IgD-negative memory B cell (primary cell): Measurements from ENCODE around the gene WRNIP1. TPM values are rescaled to one million over a fixed set of nuclear protein-coding genes. Genes with fewer than 3 reads are reported as not detected.

Source experiments
- H3K27ac Mint-ChIP-seq, 3 donors: one replicate each; pipeline ENCODE4 v1.8.0; 2020 to 2022; ENCODE audit warnings: mild to moderate bottlenecking in 3 of 3, mixed read lengths in 3 of 3, moderate library complexity in 1 of 3
- H3K27me3 Mint-ChIP-seq: one replicate; pipeline ENCODE4 v1.8.0; 2021; ENCODE audit warnings: mixed read lengths
- H3K36me3 Mint-ChIP-seq: one replicate; pipeline ENCODE4 v1.8.0; 2020; ENCODE audit warnings: mild to moderate bottlenecking, mixed read lengths
- H3K4me1 Mint-ChIP-seq, 3 donors: one replicate each; pipeline ENCODE4 v1.8.0; 2020 to 2022; ENCODE audit warnings: mixed read lengths in 3 of 3, mild to moderate bottlenecking in 1 of 3
- H3K4me3 Mint-ChIP-seq, 4 donors: one replicate each; pipeline ENCODE4 v1.8.0; 2020 to 2022; ENCODE audit warnings: mild to moderate bottlenecking in 4 of 4, mixed read lengths in 4 of 4, moderate library complexity in 3 of 4
- H3K9me3 Mint-ChIP-seq, 3 donors: one replicate each; pipeline ENCODE4 v1.8.0; 2020 to 2021; ENCODE audit warnings: mixed read lengths in 3 of 3, mild to moderate bottlenecking in 1 of 3
- polyA plus RNA-seq: library from polyadenylated mRNA; unstranded; fragments of 300-500 nt; fragmentation: Illumina TruSeq; gene quantifications from one replicate; pipeline ENCODE4 v1.2.3, GENCODE V29; 2021

WRNIP1 gene
- polyA plus RNA-seq, 1 donor from 2014 or later: 34.5 TPM

GRCh38 chr6:2810092-2810671 lies 45.0 kb downstream of the WRNIP1 start:
- Mint-ChIP-seq H3K27me3 (no peaks in the 10 kb centered on the region), H3K9me3 (peaks cover 0 to 2% (median 2%) of the 10 kb centered on the region in 3 donors), H3K4me1 (no peaks in the 10 kb centered on the region), H3K27ac (no peak overlapping the region), H3K4me3 (no peak overlapping the region), H3K36me3 (peaks cover 3% of the 10 kb centered on the region)

GRCh38 chr6:2812695-2813094 lies 47.5 kb downstream of the WRNIP1 start:
- Mint-ChIP-seq H3K9me3 (peaks cover 7 to 18% (median 12%) of the 10 kb centered on the region in 3 donors), H3K4me3 (no peak overlapping the region), H3K27ac (no peak overlapping the region), H3K27me3 (no peaks in the 10 kb centered on the region), H3K36me3 (peaks cover 5% of the 10 kb centered on the region), H3K4me1 (no peaks in the 10 kb centered on the region)

GRCh38 chr6:2816158-2816557 lies 51.0 kb downstream of the WRNIP1 start:
- Mint-ChIP-seq H3K4me1 (no peaks in the 10 kb centered on the region), H3K4me3 (no peak overlapping the region), H3K27ac (no peak overlapping the region), H3K36me3 (peaks cover 5% of the 10 kb centered on the region), H3K9me3 (peaks cover 7 to 18% (median 12%) of the 10 kb centered on the region in 3 donors), H3K27me3 (peaks cover 2% of the 10 kb centered on the region)

- H3K9me3 Mint-ChIP-seq: peaks cover 7 to 18% (median 12%) of the 10 kb centered on the region in 3 donors
- H3K27me3 Mint-ChIP-seq: peaks cover 2% of the 10 kb centered on the region
- H3K36me3 Mint-ChIP-seq: peaks cover 5% of the 10 kb centered on the region
- no peak overlapping the region for H3K4me3 Mint-ChIP-seq
- H3K27ac Mint-ChIP-seq: no peak overlapping the region
- no peaks in the 10 kb centered on the region for H3K4me1 Mint-ChIP-seq
These were observed 52.8 kb downstream of the WRNIP1 start for GRCh38 chr6:2817903-2818443.

GRCh38 chr6:2818593-2818992 lies 53.4 kb downstream of the WRNIP1 start:
- Mint-ChIP-seq H3K4me1 (no peaks in the 10 kb centered on the region), H3K27ac (no peak overlapping the region), H3K9me3 (peaks cover 7 to 18% (median 12%) of the 10 kb centered on the region in 3 donors), H3K27me3 (peaks cover 2% of the 10 kb centered on the region), H3K36me3 (peaks cover 5% of the 10 kb centered on the region), H3K4me3 (no peak overlapping the region)

- Mint-ChIP-seq H3K27me3 (peaks cover 2% of the 10 kb centered on the region), H3K4me3 (no peak overlapping the region), H3K27ac (no peak overlapping the region), H3K4me1 (no peaks in the 10 kb centered on the region), H3K9me3 (peaks cover 5 to 18% (median 12%) of the 10 kb centered on the region in 3 donors), H3K36me3 (peaks cover 5% of the 10 kb centered on the region)
These were observed 53.9 kb downstream of the WRNIP1 start for GRCh38 chr6:2819115-2819514.

GRCh38 chr6:2819978-2820377 lies 54.8 kb downstream of the WRNIP1 start:
- Mint-ChIP-seq H3K4me1 (no peaks in the 10 kb centered on the region), H3K4me3 (no peak overlapping the region), H3K27ac (no peak overlapping the region), H3K27me3 (peaks cover 2% of the 10 kb centered on the region), H3K36me3 (peaks cover 9% of the 10 kb centered on the region), H3K9me3 (peaks cover 5 to 18% (median 12%) of the 10 kb centered on the region in 3 donors)

GRCh38 chr6:2820415-2820814 lies 55.2 kb downstream of the WRNIP1 start:
- H3K36me3 Mint-ChIP-seq: peaks cover 9% of the 10 kb centered on the region
- no peaks in the 10 kb centered on the region for H3K4me1 Mint-ChIP-seq
- H3K4me3 Mint-ChIP-seq: no peak overlapping the region
- H3K27ac Mint-ChIP-seq: no peak overlapping the region
- H3K9me3 Mint-ChIP-seq: peaks cover 5 to 14% (median 11%) of the 10 kb centered on the region in 3 donors
- peaks cover 2% of the 10 kb centered on the region for H3K27me3 Mint-ChIP-seq

GRCh38 chr6:2821554-2821953 lies 56.4 kb downstream of the WRNIP1 start:
- H3K27ac Mint-ChIP-seq: no peak overlapping the region
- no peak overlapping the region for H3K4me3 Mint-ChIP-seq
- peaks cover 8% of the 10 kb centered on the region for H3K36me3 Mint-ChIP-seq
- H3K9me3 Mint-ChIP-seq: peaks cover 1 to 5% (median 5%) of the 10 kb centered on the region in 3 donors
- no peaks in the 10 kb centered on the region for H3K4me1 Mint-ChIP-seq
- H3K27me3 Mint-ChIP-seq: peaks cover 2% of the 10 kb centered on the region

- no peak overlapping the region for H3K4me3 Mint-ChIP-seq
- H3K27me3 Mint-ChIP-seq: peaks cover 2% of the 10 kb centered on the region
- no peaks in the 10 kb centered on the region for H3K4me1 Mint-ChIP-seq
- H3K27ac Mint-ChIP-seq: no peak overlapping the region
- no peaks in the 10 kb centered on the region for H3K9me3 Mint-ChIP-seq
- peaks cover 8% of the 10 kb centered on the region for H3K36me3 Mint-ChIP-seq
These were observed 58.1 kb downstream of the WRNIP1 start for GRCh38 chr6:2823104-2823850.

- no peak overlapping the region for H3K27ac Mint-ChIP-seq
- H3K9me3 Mint-ChIP-seq: no peaks in the 10 kb centered on the region
- H3K4me1 Mint-ChIP-seq: no peaks in the 10 kb centered on the region
- H3K36me3 Mint-ChIP-seq: peaks cover 10% of the 10 kb centered on the region
- no peak overlapping the region for H3K4me3 Mint-ChIP-seq
- no peaks in the 10 kb centered on the region for H3K27me3 Mint-ChIP-seq
These were observed 60.9 kb downstream of the WRNIP1 start for GRCh38 chr6:2826131-2826530.

- Mint-ChIP-seq H3K4me3 (no peak overlapping the region), H3K27ac (no peak overlapping the region), H3K4me1 (no peaks in the 10 kb centered on the region), H3K27me3 (no peaks in the 10 kb centered on the region), H3K9me3 (no peaks in the 10 kb centered on the region), H3K36me3 (peaks cover 7% of the 10 kb centered on the region)
These were observed 61.9 kb downstream of the WRNIP1 start for GRCh38 chr6:2827142-2827541.

GRCh38 chr6:2828629-2829028 lies 63.4 kb downstream of the WRNIP1 start:
- Mint-ChIP-seq H3K9me3 (no peaks in the 10 kb centered on the region), H3K36me3 (peaks cover 7% of the 10 kb centered on the region), H3K27ac (no peak overlapping the region), H3K27me3 (no peaks in the 10 kb centered on the region), H3K4me3 (no peak overlapping the region), H3K4me1 (no peaks in the 10 kb centered on the region)

GRCh38 chr6:2829253-2829652 lies 64.1 kb downstream of the WRNIP1 start:
- H3K9me3 Mint-ChIP-seq: no peaks in the 10 kb centered on the region
- H3K27ac Mint-ChIP-seq: no peak overlapping the region
- peaks cover 6% of the 10 kb centered on the region for H3K36me3 Mint-ChIP-seq
- H3K27me3 Mint-ChIP-seq: no peaks in the 10 kb centered on the region
- no peaks in the 10 kb centered on the region for H3K4me1 Mint-ChIP-seq
- H3K4me3 Mint-ChIP-seq: no peak overlapping the region

- H3K27ac Mint-ChIP-seq: no peak overlapping the region
- no peaks in the 10 kb centered on the region for H3K9me3 Mint-ChIP-seq
These were observed 65.0 kb downstream of the WRNIP1 start for GRCh38 chr6:2830183-2830582.

GRCh38 chr6:2831392-2831791 lies 66.2 kb downstream of the WRNIP1 start:
- H3K27me3 Mint-ChIP-seq: no peaks in the 10 kb centered on the region
- no peaks in the 10 kb centered on the region for H3K9me3 Mint-ChIP-seq
- H3K4me3 Mint-ChIP-seq: no peak overlapping the region
- peaks cover 0 to 3% (median 2%) of the 10 kb centered on the region in 3 donors for H3K4me1 Mint-ChIP-seq
- H3K36me3 Mint-ChIP-seq: peaks cover 10% of the 10 kb centered on the region
- no peak overlapping the region for H3K27ac Mint-ChIP-seq

More at GRCh38 chr6:2830183-2830582, 65.0 kb downstream of the WRNIP1 start:
- Mint-ChIP-seq H3K4me3 (no peak overlapping the region), H3K27me3 (no peaks in the 10 kb centered on the region), H3K36me3 (peaks cover 4% of the 10 kb centered on the region), H3K4me1 (peaks cover 0 to 3% (median 2%) of the 10 kb centered on the region in 3 donors)
